NT2/D1 (cell line): ENCODE measurements around the gene WDR7.

Experiments used
- DNase-seq: peaks from one replicate; pipeline ENCODE4 v3.0.0-alpha.2; 2011; ENCODE audit warnings: low read depth, low spot score
- H3K27me3 ChIP-seq: 2 replicates; pipeline ENCODE4 v1.6.0; 2011; ENCODE audit warnings: mild to moderate bottlenecking; ENCODE audit not compliant: insufficient read length, insufficient read depth
- H3K36me3 ChIP-seq: 2 replicates; pipeline ENCODE4 v1.6.1; 2011; ENCODE audit warnings: mild to moderate bottlenecking, low read length, mixed read lengths; ENCODE audit not compliant: insufficient read depth, insufficient read length
- H3K4me1 ChIP-seq: 2 replicates; pipeline ENCODE4 v1.5.1; 2011; ENCODE audit not compliant: insufficient read depth, insufficient read length
- H3K4me3 ChIP-seq: 2 replicates; pipeline ENCODE4 v1.5.1; 2011; ENCODE audit warnings: low read depth; ENCODE audit not compliant: insufficient read length
- H3K9ac ChIP-seq: 2 replicates; pipeline ENCODE4 v1.6.0; 2011; ENCODE audit warnings: low read depth; ENCODE audit not compliant: insufficient read length
- H3K9me3 ChIP-seq: 2 replicates; pipeline ENCODE4 v1.5.1; 2011; ENCODE audit warnings: mild to moderate bottlenecking, low read length; ENCODE audit not compliant: insufficient read depth
- SUZ12 ChIP-seq: IDR thresholded peaks from 2 replicates; pipeline ENCODE4 v1.6.1; 2011; ENCODE audit not compliant: insufficient read length, insufficient read depth; ENCODE audit errors: extremely low read depth
- YY1 ChIP-seq: IDR thresholded peaks from 2 replicates; pipeline ENCODE4 v1.6.1; 2011; ENCODE audit not compliant: insufficient read length, insufficient read depth
- ZNF274 ChIP-seq: IDR thresholded peaks from 2 replicates; pipeline ENCODE4 v1.6.1; 2011; ENCODE audit warnings: mild to moderate bottlenecking, low read depth, low read length

WDR7 gene

GRCh38 chr18:56935434-56936040, 284.4 kb downstream of the WDR7 start:
- H3K36me3 ChIP-seq = no peaks in the 10 kb centered on the region
- TF ChIP-seq YY1 = no peak
- TF ChIP-seq SUZ12 = no peak
- no peak for TF ChIP-seq ZNF274
- H3K27me3 ChIP-seq = no peaks in the 10 kb centered on the region
- H3K4me3 ChIP-seq = no peak overlapping the region
- H3K4me1 ChIP-seq = no peaks in the 10 kb centered on the region
- DNase-seq = no peak
- no peaks in the 10 kb centered on the region for H3K9me3 ChIP-seq
- H3K9ac ChIP-seq = no peak overlapping the region

GRCh38 chr18:56936457-56936856, 285.3 kb downstream of the WDR7 start:
- Histone ChIP-seq H3K4me1 (no peaks in the 10 kb centered on the region), H3K9ac (no peak overlapping the region), H3K36me3 (no peaks in the 10 kb centered on the region), H3K9me3 (no peaks in the 10 kb centered on the region), H3K27me3 (no peaks in the 10 kb centered on the region), H3K4me3 (no peak overlapping the region)
- no peak for TF ChIP-seq SUZ12
- TF ChIP-seq YY1 = no peak
- no peak for TF ChIP-seq ZNF274
- no peak for DNase-seq

GRCh38 chr18:56937874-56938430, 286.8 kb downstream of the WDR7 start:
- H3K9me3 ChIP-seq = no peaks in the 10 kb centered on the region
- no peak for DNase-seq
- H3K4me3 ChIP-seq = no peak overlapping the region
- no peaks in the 10 kb centered on the region for H3K27me3 ChIP-seq
- no peaks in the 10 kb centered on the region for H3K4me1 ChIP-seq
- no peak overlapping the region for H3K9ac ChIP-seq
- H3K36me3 ChIP-seq = no peaks in the 10 kb centered on the region
- no peak for TF ChIP-seq SUZ12
- TF ChIP-seq YY1 = no peak

GRCh38 chr18:56945171-56946083, 294.3 kb downstream of the WDR7 start:
- no peaks in the 10 kb centered on the region for H3K36me3 ChIP-seq
- no peak overlapping the region for H3K4me3 ChIP-seq
- H3K4me1 ChIP-seq = no peaks in the 10 kb centered on the region
- DNase-seq = no peak
- no peaks in the 10 kb centered on the region for H3K9me3 ChIP-seq
- no peak overlapping the region for H3K9ac ChIP-seq
- no peak for TF ChIP-seq YY1
- TF ChIP-seq ZNF274 = no peak
- TF ChIP-seq SUZ12 = no peak
- H3K27me3 ChIP-seq = no peaks in the 10 kb centered on the region

GRCh38 chr18:56947236-56947635, 296.1 kb downstream of the WDR7 start:
- H3K4me3 ChIP-seq = no peak overlapping the region
- no peaks in the 10 kb centered on the region for H3K9me3 ChIP-seq
- H3K27me3 ChIP-seq = no peaks in the 10 kb centered on the region
- DNase-seq = no peak
- H3K36me3 ChIP-seq = no peaks in the 10 kb centered on the region
- H3K9ac ChIP-seq = no peak overlapping the region
- TF ChIP-seq ZNF274 = no peak
- no peak for TF ChIP-seq SUZ12
- no peak for TF ChIP-seq YY1
- no peaks in the 10 kb centered on the region for H3K4me1 ChIP-seq

GRCh38 chr18:56952026-56952425, 300.9 kb downstream of the WDR7 start:
- Histone ChIP-seq H3K9ac (no peak overlapping the region), H3K4me1 (no peaks in the 10 kb centered on the region), H3K36me3 (no peaks in the 10 kb centered on the region), H3K27me3 (no peaks in the 10 kb centered on the region), H3K4me3 (no peak overlapping the region), H3K9me3 (no peaks in the 10 kb centered on the region)
- DNase-seq = no peak
- no peak for TF ChIP-seq SUZ12
- TF ChIP-seq YY1 = no peak
- TF ChIP-seq ZNF274 = no peak

- no peaks in the 10 kb centered on the region for H3K27me3 ChIP-seq
- H3K9ac ChIP-seq = no peak overlapping the region
- no peaks in the 10 kb centered on the region for H3K36me3 ChIP-seq
- H3K4me3 ChIP-seq = no peak overlapping the region
- TF ChIP-seq ZNF274 = no peak
- TF ChIP-seq YY1 = no peak
- TF ChIP-seq SUZ12 = no peak
- no peaks in the 10 kb centered on the region for H3K9me3 ChIP-seq
- no peaks in the 10 kb centered on the region for H3K4me1 ChIP-seq
- no peak for DNase-seq
Observed at GRCh38 chr18:56953428-56954198, 302.5 kb downstream of the WDR7 start.
